ENCODE data around the gene PDC. TPM values are rescaled to one million over a fixed set of nuclear protein-coding genes. Genes with fewer than 3 reads are reported as not detected.
A peak's percentile ranks its signal among the peaks of the same experiment; 100 is the strongest.

The PDC gene
- total and polyA plus RNA-seq, 10 of the 15 experiments (the other 5 are each of a cell fraction or from before 2014, with no cell fraction given): 0.11 TPM; not detected in 9

DNA sequence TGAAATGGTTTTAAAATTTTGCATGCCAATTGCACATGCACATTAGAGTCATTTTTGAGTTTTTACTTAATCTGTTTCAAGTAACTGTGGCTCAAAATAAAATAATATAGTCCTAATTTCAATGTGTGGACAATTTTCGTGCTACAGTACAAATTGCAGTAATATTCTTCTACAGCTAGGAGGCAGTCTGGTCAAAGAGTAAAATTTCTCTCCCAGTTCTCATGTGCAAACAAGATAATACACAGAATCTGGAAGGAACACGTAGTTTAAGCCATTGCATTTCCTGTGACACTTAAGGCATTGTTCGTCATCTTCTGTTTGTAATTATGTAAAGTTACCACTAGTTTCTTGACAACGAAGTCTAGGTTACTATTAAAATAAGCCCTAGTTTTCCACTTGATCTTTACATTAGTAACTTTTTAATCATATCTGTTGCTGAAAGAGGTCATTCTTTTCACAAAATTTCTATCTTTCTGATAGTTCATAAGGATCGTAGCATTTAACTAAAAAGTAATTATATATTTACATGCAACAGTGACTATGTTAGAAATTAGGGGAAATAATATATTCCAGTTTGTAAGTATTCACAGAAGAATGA, 56.4 kb downstream of the PDC start (continued):
- TF ChIP-seq NR2C2 (IDR thresholded peaks at IDR 0.05; ENCODE audit: borderline replicate concordance, control insufficient read depth, insufficient read length, low read depth): no peak
- TF ChIP-seq SIN3A (IDR thresholded peaks at IDR 0.05; ENCODE audit: low read depth, low read length): no peak
- TF ChIP-seq TARDBP (IDR thresholded peaks at IDR 0.05; ENCODE audit: borderline replicate concordance): no peak
- TF ChIP-seq, protein P1, sequence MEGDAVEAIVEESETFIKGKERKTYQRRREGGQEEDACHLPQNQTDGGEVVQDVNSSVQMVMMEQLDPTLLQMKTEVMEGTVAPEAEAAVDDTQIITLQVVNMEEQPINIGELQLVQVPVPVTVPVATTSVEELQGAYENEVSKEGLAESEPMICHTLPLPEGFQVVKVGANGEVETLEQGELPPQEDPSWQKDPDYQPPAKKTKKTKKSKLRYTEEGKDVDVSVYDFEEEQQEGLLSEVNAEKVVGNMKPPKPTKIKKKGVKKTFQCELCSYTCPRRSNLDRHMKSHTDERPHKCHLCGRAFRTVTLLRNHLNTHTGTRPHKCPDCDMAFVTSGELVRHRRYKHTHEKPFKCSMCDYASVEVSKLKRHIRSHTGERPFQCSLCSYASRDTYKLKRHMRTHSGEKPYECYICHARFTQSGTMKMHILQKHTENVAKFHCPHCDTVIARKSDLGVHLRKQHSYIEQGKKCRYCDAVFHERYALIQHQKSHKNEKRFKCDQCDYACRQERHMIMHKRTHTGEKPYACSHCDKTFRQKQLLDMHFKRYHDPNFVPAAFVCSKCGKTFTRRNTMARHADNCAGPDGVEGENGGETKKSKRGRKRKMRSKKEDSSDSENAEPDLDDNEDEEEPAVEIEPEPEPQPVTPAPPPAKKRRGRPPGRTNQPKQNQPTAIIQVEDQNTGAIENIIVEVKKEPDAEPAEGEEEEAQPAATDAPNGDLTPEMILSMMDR (IDR thresholded peaks at IDR 0.05 in 2 of 3, conservative IDR thresholded peaks at IDR 0.05 in 1 of 3; ENCODE audit: control insufficient read depth in 2 of 3, extremely low read depth in 1 of 3, insufficient read depth in 1 of 3, low read depth in 3 of 3, low read length in 3 of 3): peak; percentile 58 to 65 (median 60)
- TF ChIP-seq, protein P2, sequence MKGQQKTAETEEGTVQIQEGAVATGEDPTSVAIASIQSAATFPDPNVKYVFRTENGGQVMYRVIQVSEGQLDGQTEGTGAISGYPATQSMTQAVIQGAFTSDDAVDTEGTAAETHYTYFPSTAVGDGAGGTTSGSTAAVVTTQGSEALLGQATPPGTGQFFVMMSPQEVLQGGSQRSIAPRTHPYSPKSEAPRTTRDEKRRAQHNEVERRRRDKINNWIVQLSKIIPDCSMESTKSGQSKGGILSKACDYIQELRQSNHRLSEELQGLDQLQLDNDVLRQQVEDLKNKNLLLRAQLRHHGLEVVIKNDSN (IDR thresholded peaks at IDR 0.05; ENCODE audit: borderline replicate concordance, extremely low read length, insufficient read depth, low read depth, low read length): no peak
- no peak for TF ChIP-seq POU2F2 (IDR thresholded peaks at IDR 0.05; ENCODE audit: borderline replicate concordance, low read depth, low read length)
- no peak for TF ChIP-seq DPF2 (IDR thresholded peaks at IDR 0.05)
- TF ChIP-seq MTA3 (IDR thresholded peaks at IDR 0.05; ENCODE audit: borderline replicate concordance, low read length): no peak

DNA sequence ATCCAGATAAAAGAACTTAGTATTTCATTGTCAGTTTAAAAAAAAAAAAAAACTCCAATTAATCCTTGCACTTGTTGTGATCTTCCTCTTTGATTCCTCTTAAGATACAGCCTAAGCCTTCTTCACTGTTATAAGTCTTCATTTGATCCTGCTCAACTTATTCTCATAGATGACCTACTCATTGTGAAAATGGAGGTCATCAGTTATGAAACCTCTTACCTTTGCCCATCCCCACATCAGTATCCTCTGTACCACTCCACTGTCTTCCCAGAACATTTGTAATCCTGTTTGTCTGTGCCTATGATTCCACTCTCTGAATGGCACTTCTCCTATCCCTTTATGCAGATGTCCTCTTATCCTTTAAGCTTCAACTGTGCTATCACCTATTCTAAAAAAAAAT, 57.3 kb downstream of the PDC start:
- intact Hi-C loops (cut with micrococcal nuclease; ENCODE audit: unreplicated experiment): loop anchor here (1.0 to 10.0 kb wide), 2 partner anchors 201 to 583 kb away; no protein-coding TSS in a partner anchor
- no TSS peak for BruUV-seq (replicated peaks)
- DNase-seq (ENCODE audit: low read depth, low spot score): no peak
- H3K79me2 ChIP-seq (ENCODE audit: control insufficient read depth, insufficient read depth, low read length): no peaks in the 10 kb centered on the region
- TF ChIP-seq CEBPB (IDR thresholded peaks at IDR 0.05; ENCODE audit: borderline replicate concordance in 1 of 2, low read depth in 2 of 2, low read length in 2 of 2) (no peak), CBFB (IDR thresholded peaks at IDR 0.05; ENCODE audit: low read depth) (no peak), SREBF2 (IDR thresholded peaks at IDR 0.05; ENCODE audit: low read length) (no peak), TCF3 (IDR thresholded peaks at IDR 0.05; ENCODE audit: borderline replicate concordance, insufficient read depth, low read depth, low read length) (no peak), STAT1 (conservative IDR thresholded peaks at IDR 0.05) (no peak), MEF2B (IDR thresholded peaks at IDR 0.05; ENCODE audit: partially characterized antibody, poor library complexity, severe bottlenecking) (no peak), KAT2A (conservative IDR thresholded peaks at IDR 0.05; ENCODE audit: control insufficient read depth, low read depth, low read length) (no peak)
- TF ChIP-seq, protein P3, sequence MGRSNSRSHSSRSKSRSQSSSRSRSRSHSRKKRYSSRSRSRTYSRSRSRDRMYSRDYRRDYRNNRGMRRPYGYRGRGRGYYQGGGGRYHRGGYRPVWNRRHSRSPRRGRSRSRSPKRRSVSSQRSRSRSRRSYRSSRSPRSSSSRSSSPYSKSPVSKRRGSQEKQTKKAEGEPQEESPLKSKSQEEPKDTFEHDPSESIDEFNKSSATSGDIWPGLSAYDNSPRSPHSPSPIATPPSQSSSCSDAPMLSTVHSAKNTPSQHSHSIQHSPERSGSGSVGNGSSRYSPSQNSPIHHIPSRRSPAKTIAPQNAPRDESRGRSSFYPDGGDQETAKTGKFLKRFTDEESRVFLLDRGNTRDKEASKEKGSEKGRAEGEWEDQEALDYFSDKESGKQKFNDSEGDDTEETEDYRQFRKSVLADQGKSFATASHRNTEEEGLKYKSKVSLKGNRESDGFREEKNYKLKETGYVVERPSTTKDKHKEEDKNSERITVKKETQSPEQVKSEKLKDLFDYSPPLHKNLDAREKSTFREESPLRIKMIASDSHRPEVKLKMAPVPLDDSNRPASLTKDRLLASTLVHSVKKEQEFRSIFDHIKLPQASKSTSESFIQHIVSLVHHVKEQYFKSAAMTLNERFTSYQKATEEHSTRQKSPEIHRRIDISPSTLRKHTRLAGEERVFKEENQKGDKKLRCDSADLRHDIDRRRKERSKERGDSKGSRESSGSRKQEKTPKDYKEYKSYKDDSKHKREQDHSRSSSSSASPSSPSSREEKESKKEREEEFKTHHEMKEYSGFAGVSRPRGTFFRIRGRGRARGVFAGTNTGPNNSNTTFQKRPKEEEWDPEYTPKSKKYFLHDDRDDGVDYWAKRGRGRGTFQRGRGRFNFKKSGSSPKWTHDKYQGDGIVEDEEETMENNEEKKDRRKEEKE (IDR thresholded peaks at IDR 0.05): no peak
- no peak overlapping the region for H3K4me2 ChIP-seq (ENCODE audit: control insufficient read depth, insufficient read depth)
- ChIA-PET POLR2A (no interaction called here), CTCF (interaction anchor here (0.7 to 1.5 kb wide), 21 partner anchors 8 to 637 kb away, joined by 3 to 11 read pairs (median 4); partner anchors contain the start of genes ODR4, PTGS2 and TPR), SMC1A (ENCODE audit: uncharacterized antibody, unreplicated experiment) (interaction anchor here (0.8 to 1.5 kb wide), 10 partner anchors 10 to 592 kb away, joined by 3 to 5 read pairs (median 3); no protein-coding TSS in a partner anchor), RAD21 (ENCODE audit: unreplicated experiment) (interaction anchor here (0.6 to 2.0 kb wide), 7 partner anchors 10 to 583 kb away, joined by 3 to 11 read pairs (median 5); no protein-coding TSS in a partner anchor)
- peaks cover 0 to 7% of the 10 kb centered on the region in 2 experiments; a peak in 1 of 4 replicates for H3K36me3 ChIP-seq (ENCODE audit: control insufficient read depth in 2 of 2, insufficient read depth in 2 of 2, low read length in 1 of 2)
- H3K27me3 ChIP-seq (replicated peaks in 1 of 2; ENCODE audit: control insufficient read depth in 2 of 2, insufficient read depth in 2 of 2, low read length in 1 of 2): no peaks in the 10 kb centered on the region
- H3K9ac ChIP-seq (ENCODE audit: control insufficient read depth, insufficient read depth, low read length): no peak overlapping the region
- no peak overlapping the region for H3K27ac ChIP-seq (ENCODE audit: control insufficient read depth, insufficient read depth)
- no peaks in the 10 kb centered on the region for H4K20me1 ChIP-seq (ENCODE audit: control insufficient read depth, insufficient read depth)
- in situ Hi-C loops (cut with MboI): loop anchor here (10.0 kb wide), 1 partner anchor 581 kb away; no protein-coding TSS in a partner anchor
- H2AFZ ChIP-seq (ENCODE audit: control insufficient read depth, low read depth, low read length): no peak overlapping the region
- H3K9me3 ChIP-seq (replicated peaks; ENCODE audit: control insufficient read depth, insufficient read depth, low read length): no peaks in the 10 kb centered on the region
- no peak for FAIRE-seq
- no peak overlapping the region for H3K4me3 ChIP-seq
- H3K4me1 ChIP-seq (ENCODE audit: control insufficient read depth, insufficient read depth, low read length): no peaks in the 10 kb centered on the region
- ATAC-seq: peak; percentile 51; the same call in 2 of the 3 replicates
